ENCODE results near the gene ASB2.

ASB2 gene

DNA sequence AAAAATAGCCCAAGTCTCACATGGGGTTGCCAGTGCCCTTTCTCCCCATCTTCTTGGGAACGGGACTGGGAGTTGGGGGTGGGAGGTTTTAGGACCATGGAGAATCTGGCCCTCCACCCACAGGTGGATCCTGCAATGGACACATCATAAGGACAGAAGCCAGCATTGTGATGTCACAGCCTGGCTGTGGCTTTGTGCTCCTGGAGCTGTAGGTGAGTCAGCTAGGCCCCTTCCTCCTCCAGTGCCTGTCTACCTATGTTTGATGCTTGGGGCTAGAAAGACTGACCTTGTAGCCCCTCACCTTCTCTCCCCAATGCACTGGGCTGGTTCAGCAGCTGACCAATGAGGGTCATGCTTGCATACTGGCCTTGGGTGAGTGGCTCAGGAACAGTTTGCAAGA, 20.7 kb upstream of the ASB2 start, which contains the start of gene CCDC197:
TSS of gene CCDC197 (plus strand) at position 220 of the 400 bp plus-strand sequence. CDS start 831 bp downstream, outside the sequence.
- H3K27ac ChIP-seq (ENCODE audit: insufficient read depth in 1 of 2, low read depth in 1 of 2, low read length in 2 of 2, poor library complexity in 1 of 2, severe bottlenecking in 2 of 2) = no peak within 1 kb of the TSS
- POLR2A ChIA-PET = no interaction called here
- no peaks in the 10 kb centered on the region for H3K36me3 ChIP-seq (ENCODE audit: control insufficient read depth in 4 of 4, insufficient read depth in 4 of 4, low read length in 3 of 4)
- peaks cover 0 to 20% (median 3%) of the 10 kb centered on the region in 5 experiments for H3K27me3 ChIP-seq (replicated peaks in 2 of 5; ENCODE audit: control insufficient read depth in 4 of 5, insufficient read depth in 5 of 5, low read length in 4 of 5)
- DNase-seq = no peak
- H3K4me1 ChIP-seq (ENCODE audit: control extremely low read depth in 1 of 4, control insufficient read depth in 4 of 4, insufficient read depth in 4 of 4, low read length in 3 of 4) = peaks cover 0 to 7% (median 3%) of the 10 kb centered on the region in 4 experiments
- CTCF ChIA-PET = interaction anchor here (1.0 to 12.8 kb wide), 9 partner anchors 15 to 59 kb away, joined by 3 to 130 read pairs (median 4); no protein-coding TSS in a partner anchor
- WGBS (ENCODE audit: insufficient coverage) = no CpG with 5 or more reads among the region's 1 CpG
- no peaks in the 10 kb centered on the region for H3K9me3 ChIP-seq (ENCODE audit: control extremely low read depth in 1 of 5, control insufficient read depth in 4 of 5, insufficient read depth in 2 of 5, low read depth in 1 of 5, low read length in 4 of 5)
- H3K4me3 ChIP-seq (ENCODE audit: control insufficient read depth in 1 of 7, extremely low read depth in 1 of 7, insufficient read depth in 4 of 7, low read depth in 2 of 7, low read length in 6 of 7) = no peak within 1 kb of the TSS

DNA sequence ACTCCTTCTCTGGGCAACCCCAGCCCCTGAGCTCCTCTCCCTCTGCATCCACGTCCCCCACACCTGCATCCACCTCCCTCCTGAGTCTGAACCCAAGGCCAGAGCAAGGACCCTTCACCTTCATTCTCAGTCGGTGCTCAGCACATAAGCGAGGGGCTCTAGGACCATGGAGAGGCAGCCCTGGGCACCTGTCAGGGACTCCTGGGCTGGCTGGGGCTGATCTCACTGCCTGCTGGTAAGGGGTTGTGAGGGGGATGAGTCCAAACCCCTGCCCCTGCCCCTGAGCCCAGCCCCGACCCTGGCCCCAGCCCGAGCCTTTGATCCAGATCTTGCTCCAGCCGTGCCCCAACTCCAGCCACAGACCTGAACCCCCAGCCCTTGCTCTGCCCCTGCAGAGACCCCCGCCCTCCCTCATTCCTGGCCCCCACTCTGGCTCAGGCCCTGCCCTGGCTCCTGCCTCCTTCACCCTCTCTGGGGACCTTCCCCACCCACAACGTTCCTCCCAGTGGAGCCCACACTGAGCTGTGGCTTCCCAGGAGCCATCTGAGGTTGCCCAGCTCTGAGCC, 19.8 kb upstream of the ASB2 start:
- POLR2A ChIA-PET = no interaction called here
- Histone ChIP-seq H3K9me3 (ENCODE audit: control extremely low read depth in 1 of 5, control insufficient read depth in 4 of 5, insufficient read depth in 2 of 5, low read depth in 1 of 5, low read length in 4 of 5) (no peaks in the 10 kb centered on the region), H3K4me1 (ENCODE audit: control extremely low read depth in 1 of 4, control insufficient read depth in 4 of 4, insufficient read depth in 4 of 4, low read length in 3 of 4) (peaks cover 0 to 2% (median under 1%) of the 10 kb centered on the region in 4 experiments), H3K27ac (ENCODE audit: insufficient read depth in 1 of 2, low read depth in 1 of 2, low read length in 2 of 2, poor library complexity in 1 of 2, severe bottlenecking in 2 of 2) (no peak overlapping the region), H3K36me3 (ENCODE audit: control insufficient read depth in 4 of 4, insufficient read depth in 4 of 4, low read length in 3 of 4) (no peaks in the 10 kb centered on the region), H3K4me3 (ENCODE audit: control insufficient read depth in 1 of 7, extremely low read depth in 1 of 7, insufficient read depth in 4 of 7, low read depth in 2 of 7, low read length in 6 of 7) (no peak overlapping the region), H3K27me3 (replicated peaks in 2 of 5; ENCODE audit: control insufficient read depth in 4 of 5, insufficient read depth in 5 of 5, low read length in 4 of 5) (peaks cover 0 to 20% (median 8%) of the 10 kb centered on the region in 5 experiments)
- CTCF ChIA-PET = interaction anchor here (1.0 to 12.8 kb wide), 9 partner anchors 14 to 58 kb away, joined by 3 to 130 read pairs (median 4); no protein-coding TSS in a partner anchor
- no peak for DNase-seq
- WGBS (ENCODE audit: insufficient coverage) = 59% methylated on average over 3 of the region's 8 CpGs

DNA sequence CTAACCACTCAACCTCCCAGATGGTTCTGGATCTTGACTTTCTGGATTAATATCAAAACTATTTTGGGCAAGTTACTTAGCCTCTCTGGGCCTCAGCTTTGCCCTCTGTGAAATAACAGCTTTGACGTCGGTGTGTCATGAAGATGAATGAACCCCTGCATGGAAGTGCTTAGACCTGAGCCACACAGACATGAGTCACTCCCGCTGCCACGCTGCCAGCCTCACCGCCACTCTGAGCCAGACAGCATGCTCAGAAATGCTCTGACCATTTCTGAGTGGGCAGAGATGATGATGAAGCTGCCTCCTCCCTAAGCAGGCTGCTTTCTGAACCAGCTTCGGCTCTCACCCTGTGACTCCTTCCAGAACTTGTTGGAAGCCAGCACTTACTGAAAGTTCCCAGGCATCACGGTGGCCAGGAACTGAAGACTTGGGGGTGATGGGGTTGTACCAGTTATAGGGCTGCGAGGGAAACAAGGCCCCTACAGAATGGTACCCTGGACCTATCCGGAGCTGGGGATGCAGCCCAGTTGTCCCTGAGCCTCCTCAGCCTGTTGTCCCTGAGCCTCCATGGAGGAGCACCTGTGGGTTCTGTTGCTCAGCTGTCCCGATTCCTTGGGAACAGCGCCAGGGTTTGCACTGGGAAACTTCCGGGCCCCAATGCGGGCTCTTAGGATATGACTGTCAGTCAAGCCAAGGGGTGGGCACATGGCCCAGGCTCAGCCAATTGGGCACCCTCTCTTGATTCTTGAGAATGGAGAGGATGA, 18.7 kb upstream of the ASB2 start:
- Histone ChIP-seq H3K4me3 (ENCODE audit: control insufficient read depth in 1 of 7, extremely low read depth in 1 of 7, insufficient read depth in 4 of 7, low read depth in 2 of 7, low read length in 6 of 7) (no peak overlapping the region), H3K9me3 (ENCODE audit: control extremely low read depth in 1 of 5, control insufficient read depth in 4 of 5, insufficient read depth in 2 of 5, low read depth in 1 of 5, low read length in 4 of 5) (no peaks in the 10 kb centered on the region), H3K27me3 (replicated peaks in 2 of 5; ENCODE audit: control insufficient read depth in 4 of 5, insufficient read depth in 5 of 5, low read length in 4 of 5) (peaks cover 0 to 20% (median 8%) of the 10 kb centered on the region in 5 experiments), H3K4me1 (ENCODE audit: control extremely low read depth in 1 of 4, control insufficient read depth in 4 of 4, insufficient read depth in 4 of 4, low read length in 3 of 4) (no peaks in the 10 kb centered on the region), H3K27ac (ENCODE audit: insufficient read depth in 1 of 2, low read depth in 1 of 2, low read length in 2 of 2, poor library complexity in 1 of 2, severe bottlenecking in 2 of 2) (no peak overlapping the region), H3K36me3 (ENCODE audit: control insufficient read depth in 4 of 4, insufficient read depth in 4 of 4, low read length in 3 of 4) (no peaks in the 10 kb centered on the region)
- WGBS (ENCODE audit: insufficient coverage) = 75% methylated on average over 12 of the region's 13 CpGs
- peak in 2 of 3 donors; percentile 11 to 39 for DNase-seq
- ChIA-PET CTCF (interaction anchor here (1.1 to 12.8 kb wide), 3 partner anchors 13 to 54 kb away, joined by 4 to 130 read pairs (median 4); no protein-coding TSS in a partner anchor), POLR2A (no interaction called here)

DNA sequence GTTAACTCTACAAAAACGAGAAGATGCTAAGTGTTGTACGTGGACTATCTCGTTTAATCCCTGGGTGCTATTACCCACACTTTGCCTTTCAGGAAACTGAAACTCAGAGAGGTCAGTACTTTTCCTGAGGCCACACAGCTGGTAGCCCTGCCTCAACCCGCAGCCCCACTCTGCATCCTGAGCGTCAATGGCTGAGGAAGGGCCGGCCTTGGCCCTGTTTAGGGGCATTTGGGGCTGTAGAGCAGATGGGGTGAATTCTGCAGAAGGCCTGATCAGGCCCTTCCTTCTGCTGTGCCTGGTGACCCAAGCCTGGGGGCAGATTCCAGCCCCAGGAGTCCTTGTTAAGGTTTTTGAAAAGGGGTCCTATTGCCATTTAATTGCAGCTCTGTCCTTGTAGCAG, 17.0 kb upstream of the ASB2 start:
- 95% methylated on average over 6 of the region's 6 CpGs for WGBS (ENCODE audit: insufficient coverage)
- POLR2A ChIA-PET = no interaction called here
- CTCF ChIA-PET = interaction anchor here (0.8 to 12.8 kb wide), 4 partner anchors 8 to 54 kb away, joined by 3 to 130 read pairs (median 8); no protein-coding TSS in a partner anchor

DNA sequence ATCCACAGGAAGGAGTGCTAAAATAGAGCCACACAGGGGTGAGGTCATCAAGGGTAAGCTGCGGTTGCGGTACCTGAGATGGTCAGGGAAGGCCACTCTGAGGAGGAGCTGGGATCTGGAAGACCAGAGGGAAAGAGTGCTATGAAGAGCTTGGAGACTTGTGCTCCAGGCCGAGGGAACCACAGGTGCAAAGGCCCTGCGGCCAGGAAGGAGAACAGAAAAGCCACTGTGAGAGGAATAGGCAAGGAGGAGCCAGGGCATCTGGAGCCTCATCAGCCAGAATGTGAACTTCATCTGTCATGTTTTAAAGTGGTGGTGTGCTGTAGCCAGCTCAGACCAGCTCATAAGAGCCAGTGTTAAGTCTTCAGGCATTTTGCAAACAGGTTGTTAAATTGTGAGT, 15.3 kb upstream of the ASB2 start:
- Histone ChIP-seq H3K27me3 (replicated peaks in 2 of 5; ENCODE audit: control insufficient read depth in 4 of 5, insufficient read depth in 5 of 5, low read length in 4 of 5) (peaks cover 0 to 15% (median 8%) of the 10 kb centered on the region in 5 experiments), H3K36me3 (ENCODE audit: control insufficient read depth in 4 of 4, insufficient read depth in 4 of 4, low read length in 3 of 4) (no peaks in the 10 kb centered on the region), H3K4me3 (ENCODE audit: control insufficient read depth in 1 of 7, extremely low read depth in 1 of 7, insufficient read depth in 4 of 7, low read depth in 2 of 7, low read length in 6 of 7) (no peak overlapping the region), H3K4me1 (ENCODE audit: control extremely low read depth in 1 of 4, control insufficient read depth in 4 of 4, insufficient read depth in 4 of 4, low read length in 3 of 4) (peaks cover 0 to 2% (median 0%) of the 10 kb centered on the region in 4 experiments), H3K27ac (ENCODE audit: insufficient read depth in 1 of 2, low read depth in 1 of 2, low read length in 2 of 2, poor library complexity in 1 of 2, severe bottlenecking in 2 of 2) (no peak overlapping the region), H3K9me3 (ENCODE audit: control extremely low read depth in 1 of 5, control insufficient read depth in 4 of 5, insufficient read depth in 2 of 5, low read depth in 1 of 5, low read length in 4 of 5) (no peaks in the 10 kb centered on the region)
- no peak for DNase-seq
- 97% methylated on average over 4 of the region's 4 CpGs for WGBS (ENCODE audit: insufficient coverage)
- POLR2A ChIA-PET = no interaction called here
- CTCF ChIA-PET = interaction anchor here (0.9 to 2.2 kb wide), 9 partner anchors 8 to 54 kb away, joined by 3 to 7 read pairs (median 4); no protein-coding TSS in a partner anchor

More for the DNA sequence above, 17.0 kb upstream of the ASB2 start:
- Histone ChIP-seq H3K36me3 (ENCODE audit: control insufficient read depth in 4 of 4, insufficient read depth in 4 of 4, low read length in 3 of 4) (no peaks in the 10 kb centered on the region), H3K27ac (ENCODE audit: insufficient read depth in 1 of 2, low read depth in 1 of 2, low read length in 2 of 2, poor library complexity in 1 of 2, severe bottlenecking in 2 of 2) (no peak overlapping the region), H3K4me3 (ENCODE audit: control insufficient read depth in 1 of 7, extremely low read depth in 1 of 7, insufficient read depth in 4 of 7, low read depth in 2 of 7, low read length in 6 of 7) (no peak overlapping the region), H3K27me3 (replicated peaks in 2 of 5; ENCODE audit: control insufficient read depth in 4 of 5, insufficient read depth in 5 of 5, low read length in 4 of 5) (peaks cover 0 to 20% (median 8%) of the 10 kb centered on the region in 5 experiments), H3K4me1 (ENCODE audit: control extremely low read depth in 1 of 4, control insufficient read depth in 4 of 4, insufficient read depth in 4 of 4, low read length in 3 of 4) (no peaks in the 10 kb centered on the region), H3K9me3 (ENCODE audit: control extremely low read depth in 1 of 5, control insufficient read depth in 4 of 5, insufficient read depth in 2 of 5, low read depth in 1 of 5, low read length in 4 of 5) (no peaks in the 10 kb centered on the region)
- DNase-seq = no peak

DNA sequence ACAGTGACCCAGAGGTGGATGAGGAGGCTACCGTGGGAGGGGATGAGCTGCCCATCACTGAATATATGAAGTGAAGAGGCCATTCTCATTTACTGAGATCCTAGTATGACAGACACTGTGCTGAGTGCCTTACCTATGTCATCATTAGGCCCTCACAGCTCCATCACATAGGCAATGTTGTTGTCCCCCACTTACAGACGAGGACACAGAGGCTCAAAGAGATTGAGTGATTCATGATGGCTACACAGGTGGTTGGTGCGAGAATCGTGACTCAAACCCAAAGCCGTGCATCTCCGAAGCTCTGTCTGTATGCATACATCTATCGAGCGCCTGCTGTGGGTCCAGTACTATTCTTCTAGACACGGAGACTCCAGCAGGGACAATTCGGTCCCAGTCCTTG, 14.8 kb upstream of the ASB2 start:
- 95% methylated on average over 9 of the region's 10 CpGs for WGBS (ENCODE audit: insufficient coverage)
- no peak overlapping the region for H3K4me3 ChIP-seq (ENCODE audit: control insufficient read depth in 1 of 7, extremely low read depth in 1 of 7, insufficient read depth in 4 of 7, low read depth in 2 of 7, low read length in 6 of 7)
- H3K27ac ChIP-seq (ENCODE audit: insufficient read depth in 1 of 2, low read depth in 1 of 2, low read length in 2 of 2, poor library complexity in 1 of 2, severe bottlenecking in 2 of 2) = no peak overlapping the region
- peaks cover 0 to 3% (median 0%) of the 10 kb centered on the region in 4 experiments for H3K4me1 ChIP-seq (ENCODE audit: control extremely low read depth in 1 of 4, control insufficient read depth in 4 of 4, insufficient read depth in 4 of 4, low read length in 3 of 4)
- no peaks in the 10 kb centered on the region for H3K36me3 ChIP-seq (ENCODE audit: control insufficient read depth in 4 of 4, insufficient read depth in 4 of 4, low read length in 3 of 4)
- H3K27me3 ChIP-seq (replicated peaks in 2 of 5; ENCODE audit: control insufficient read depth in 4 of 5, insufficient read depth in 5 of 5, low read length in 4 of 5) = peaks cover 0 to 15% (median 8%) of the 10 kb centered on the region in 5 experiments
- POLR2A ChIA-PET = no interaction called here
- CTCF ChIA-PET = interaction anchor here (0.9 to 2.2 kb wide), 11 partner anchors 9 to 54 kb away, joined by 3 to 7 read pairs (median 4); no protein-coding TSS in a partner anchor
- no peaks in the 10 kb centered on the region for H3K9me3 ChIP-seq (ENCODE audit: control extremely low read depth in 1 of 5, control insufficient read depth in 4 of 5, insufficient read depth in 2 of 5, low read depth in 1 of 5, low read length in 4 of 5)
- DNase-seq = no peak
